Vagina (tissue), 2 donors: Measurements from ENCODE around the gene PARK7. TPM values are rescaled to one million over a fixed set of nuclear protein-coding genes. Genes with fewer than 3 reads are reported as not detected.
A peak's percentile ranks its signal among the peaks of the same experiment; 100 is the strongest.

Source experiments
- DNase-seq, 2 donors: peaks; one replicate each; pipeline ENCODE4 v3.0.0-alpha.2; 2017; ENCODE audit errors: extremely low spot score in 2 of 2
- H3K27ac ChIP-seq: fragments of 200-600 bp; sonication (generic); one replicate; pipeline ENCODE4 v1.5.1; 2019
- H3K27me3 ChIP-seq: fragments of 200-600 bp; sonication (generic); one replicate; pipeline ENCODE4 v1.5.1; 2019
- H3K36me3 ChIP-seq, 2 donors: fragments of 200-600 bp; sonication (generic); one replicate each; pipeline ENCODE4 v1.5.1; 2017 to 2019
- H3K4me1 ChIP-seq: fragments of 200-600 bp; sonication (generic); one replicate; pipeline ENCODE4 v1.5.1; 2019
- H3K4me3 ChIP-seq, 2 donors: fragments of 200-600 bp; sonication (generic); 1 replicate in 1 of 2; 2 replicates in 1 of 2; pipeline ENCODE4 v1.5.1; 2016 to 2019
- H3K9me3 ChIP-seq: fragments of 200-600 bp; sonication (generic); one replicate; pipeline ENCODE4 v1.5.1; 2019
- CTCF ChIP-seq, 3 experiments: fragments of 450-650 bp in 2 of 3; fragments of 200-600 bp in 1 of 3; sonication (generic) in 1 of 3; IDR thresholded peaks; one replicate each; pipeline ENCODE4 v1.5.1; 2017 to 2019; ENCODE audit warnings: antibody characterized with exemption in 3 of 3, mild to moderate bottlenecking in 2 of 3, moderate library complexity in 2 of 3
- POLR2A ChIP-seq, 2 donors: fragments of 450-650 bp; IDR thresholded peaks; one replicate each; pipeline ENCODE4 v1.6.1; 2017; ENCODE audit warnings: antibody characterized with exemption in 2 of 2, mild to moderate bottlenecking in 2 of 2, moderate library complexity in 2 of 2
- POLR2AphosphoS5 ChIP-seq, 2 donors: sonication (generic); formaldehyde crosslinking; IDR thresholded peaks; one replicate each; pipeline ENCODE4 v1.9.0; 2017; ENCODE audit warnings: antibody characterized with exemption in 2 of 2, mild to moderate bottlenecking in 2 of 2, low read depth in 1 of 2; ENCODE audit not compliant: insufficient read depth in 1 of 2
- intact Hi-C: fragments of 100-400 bp; cut with DNase I; formaldehyde crosslinking; loops from one replicate; pipeline ENCODE4 v1.15.1; 2023
- total RNA-seq: library from RNA; depleted of rRNA; stranded (reverse); fragments of >200 nt; gene quantifications from one replicate; pipeline ENCODE4 v1.2.3, GENCODE V29; 2016

Gene PARK7
- 119 TPM for total RNA-seq

- H3K27me3 ChIP-seq: no peaks in the 10 kb centered on the region
- TF ChIP-seq CTCF (IDR thresholded peaks at IDR 0.05) (peak; percentile 36 to 50 (median 46)), POLR2AphosphoS5 (IDR thresholded peaks at IDR 0.05; ENCODE audit: insufficient read depth in 1 of 2, low read depth in 1 of 2) (peak; percentile 89 to 96), POLR2A (IDR thresholded peaks at IDR 0.05) (peak in 1 of 2 donors; percentile 66)
- peak; percentile 98 to 99 for DNase-seq
- intact Hi-C loops: no loop called here
- H3K27ac ChIP-seq: peak within 1 kb of the TSS; percentile 89
- peaks cover 27% of the 10 kb centered on the region for H3K4me1 ChIP-seq
- H3K9me3 ChIP-seq: no peaks in the 10 kb centered on the region
- H3K36me3 ChIP-seq: peaks cover 0 to 21% of the 10 kb centered on the region in 2 donors
- H3K4me3 ChIP-seq: peak within 1 kb of the TSS; percentile 66 to 91
These were observed at the start of gene PARK7 for GRCh38 chr1:7961216-7962013. PARK7 (plus strand) TSS chr1:7961711; CDS start chr1:7962786, 1,075 bp downstream.

GRCh38 chr1:7912145-7912544 is 49.4 kb upstream of the PARK7 start:
- intact Hi-C loops: no loop called here
- Histone ChIP-seq H3K27me3 (no peaks in the 10 kb centered on the region), H3K4me1 (no peaks in the 10 kb centered on the region), H3K27ac (no peak overlapping the region), H3K4me3 (no peak overlapping the region), H3K9me3 (no peaks in the 10 kb centered on the region), H3K36me3 (no peaks in the 10 kb centered on the region)
- no peak for DNase-seq
- TF ChIP-seq CTCF (IDR thresholded peaks at IDR 0.05): no peak
- no peak for TF ChIP-seq POLR2A (IDR thresholded peaks at IDR 0.05)
- no peak for TF ChIP-seq POLR2AphosphoS5 (IDR thresholded peaks at IDR 0.05; ENCODE audit: insufficient read depth in 1 of 2, low read depth in 1 of 2)

GRCh38 chr1:7912743-7913557 is 48.6 kb upstream of the PARK7 start:
- TF ChIP-seq CTCF (IDR thresholded peaks at IDR 0.05) (no peak), POLR2AphosphoS5 (IDR thresholded peaks at IDR 0.05; ENCODE audit: insufficient read depth in 1 of 2, low read depth in 1 of 2) (no peak), POLR2A (IDR thresholded peaks at IDR 0.05) (no peak)
- Histone ChIP-seq H3K4me3 (peak overlapping the region in 1 of 2 donors; percentile 13), H3K27ac (no peak overlapping the region), H3K27me3 (no peaks in the 10 kb centered on the region), H3K36me3 (no peaks in the 10 kb centered on the region), H3K4me1 (no peaks in the 10 kb centered on the region), H3K9me3 (no peaks in the 10 kb centered on the region)
- no peak for DNase-seq
- intact Hi-C loops: no loop called here

GRCh38 chr1:7915826-7916500 is 45.5 kb upstream of the PARK7 start:
- H3K4me3 ChIP-seq: no peak overlapping the region
- H3K4me1 ChIP-seq: no peaks in the 10 kb centered on the region
- intact Hi-C loops: no loop called here
- TF ChIP-seq POLR2AphosphoS5 (IDR thresholded peaks at IDR 0.05; ENCODE audit: insufficient read depth in 1 of 2, low read depth in 1 of 2): no peak
- TF ChIP-seq POLR2A (IDR thresholded peaks at IDR 0.05): no peak
- no peak for TF ChIP-seq CTCF (IDR thresholded peaks at IDR 0.05)
- no peak for DNase-seq
- H3K27ac ChIP-seq: no peak overlapping the region
- H3K36me3 ChIP-seq: no peaks in the 10 kb centered on the region
- H3K27me3 ChIP-seq: no peaks in the 10 kb centered on the region
- no peaks in the 10 kb centered on the region for H3K9me3 ChIP-seq
